ENCODE measurements around the gene POLR3B. TPM values are rescaled to one million over a fixed set of nuclear protein-coding genes. Genes with fewer than 3 reads are reported as not detected.

The POLR3B gene
- total RNA-seq, 1 donor from 2014 or later: 7.5 TPM

DNA sequence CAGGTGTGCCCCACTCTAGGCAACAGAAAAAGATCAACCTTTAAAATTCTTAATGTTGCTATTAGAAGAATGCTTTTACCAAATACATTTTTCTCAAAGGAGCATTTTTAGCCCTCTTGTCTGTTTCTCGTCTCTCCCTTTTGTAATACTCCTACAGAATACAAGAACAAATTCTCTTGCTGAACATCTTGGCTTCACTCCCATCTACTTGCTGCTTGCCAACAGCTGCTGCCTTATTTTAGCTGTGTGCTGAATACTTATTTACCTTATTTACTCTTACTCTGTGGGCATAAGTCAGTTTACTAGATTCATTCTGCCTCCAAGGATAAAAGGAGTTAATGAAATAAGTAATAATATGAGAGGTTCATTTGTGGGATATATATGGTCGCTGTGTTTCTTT lies 70.8 kb downstream of the POLR3B start:
- TF ChIP-seq, protein P1, sequence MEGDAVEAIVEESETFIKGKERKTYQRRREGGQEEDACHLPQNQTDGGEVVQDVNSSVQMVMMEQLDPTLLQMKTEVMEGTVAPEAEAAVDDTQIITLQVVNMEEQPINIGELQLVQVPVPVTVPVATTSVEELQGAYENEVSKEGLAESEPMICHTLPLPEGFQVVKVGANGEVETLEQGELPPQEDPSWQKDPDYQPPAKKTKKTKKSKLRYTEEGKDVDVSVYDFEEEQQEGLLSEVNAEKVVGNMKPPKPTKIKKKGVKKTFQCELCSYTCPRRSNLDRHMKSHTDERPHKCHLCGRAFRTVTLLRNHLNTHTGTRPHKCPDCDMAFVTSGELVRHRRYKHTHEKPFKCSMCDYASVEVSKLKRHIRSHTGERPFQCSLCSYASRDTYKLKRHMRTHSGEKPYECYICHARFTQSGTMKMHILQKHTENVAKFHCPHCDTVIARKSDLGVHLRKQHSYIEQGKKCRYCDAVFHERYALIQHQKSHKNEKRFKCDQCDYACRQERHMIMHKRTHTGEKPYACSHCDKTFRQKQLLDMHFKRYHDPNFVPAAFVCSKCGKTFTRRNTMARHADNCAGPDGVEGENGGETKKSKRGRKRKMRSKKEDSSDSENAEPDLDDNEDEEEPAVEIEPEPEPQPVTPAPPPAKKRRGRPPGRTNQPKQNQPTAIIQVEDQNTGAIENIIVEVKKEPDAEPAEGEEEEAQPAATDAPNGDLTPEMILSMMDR (IDR thresholded peaks at IDR 0.05; ENCODE audit: unreplicated experiment): no peak
- Mint-ChIP-seq H3K9me3 (ENCODE audit: unreplicated experiment) (no peaks in the 10 kb centered on the region), H3K4me3 (ENCODE audit: unreplicated experiment) (no peak overlapping the region), H3K27me3 (ENCODE audit: unreplicated experiment) (peaks cover 3% of the 10 kb centered on the region), H3K27ac (ENCODE audit: unreplicated experiment) (no peak overlapping the region), H3K4me1 (ENCODE audit: unreplicated experiment) (peaks cover 13% of the 10 kb centered on the region), H3K36me3 (ENCODE audit: low read depth, unreplicated experiment) (no peaks in the 10 kb centered on the region)
- DNase-seq (ENCODE audit: low spot score): no peak

DNA sequence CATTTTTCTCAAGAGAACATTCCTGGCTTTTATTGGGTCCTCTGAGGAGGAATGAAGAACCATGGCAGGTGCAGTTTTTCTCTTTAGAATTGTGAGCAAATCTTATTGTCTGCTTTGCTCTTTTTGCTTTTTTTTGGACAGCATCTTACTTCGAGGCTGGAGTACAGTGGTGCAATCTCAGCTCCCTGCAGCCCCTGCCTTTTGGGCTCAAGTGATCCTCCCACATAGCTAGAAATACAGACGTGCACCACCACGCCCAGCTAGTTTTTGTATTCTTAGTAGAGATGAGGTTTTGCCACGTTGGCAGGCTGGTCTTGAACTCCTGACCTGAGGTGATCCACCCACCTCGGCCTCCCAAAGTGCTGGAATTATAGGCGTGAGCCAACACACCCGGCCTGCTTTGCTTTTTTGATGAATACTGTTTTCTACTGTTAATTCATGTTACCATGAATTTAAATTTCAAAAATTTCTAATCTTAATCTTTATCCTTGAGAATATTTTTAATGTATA lies 71.5 kb downstream of the POLR3B start:
- peaks cover 3% of the 10 kb centered on the region for H3K27me3 Mint-ChIP-seq (ENCODE audit: unreplicated experiment)
- H3K4me1 Mint-ChIP-seq (ENCODE audit: unreplicated experiment): peaks cover 17% of the 10 kb centered on the region
- no peaks in the 10 kb centered on the region for H3K9me3 Mint-ChIP-seq (ENCODE audit: unreplicated experiment)
- H3K27ac Mint-ChIP-seq (ENCODE audit: unreplicated experiment): no peak overlapping the region
- H3K4me3 Mint-ChIP-seq (ENCODE audit: unreplicated experiment): no peak overlapping the region
- no peak for DNase-seq (ENCODE audit: low spot score)
- TF ChIP-seq, protein P1 (IDR thresholded peaks at IDR 0.05; ENCODE audit: unreplicated experiment): no peak
- H3K36me3 Mint-ChIP-seq (ENCODE audit: low read depth, unreplicated experiment): no peaks in the 10 kb centered on the region

DNA sequence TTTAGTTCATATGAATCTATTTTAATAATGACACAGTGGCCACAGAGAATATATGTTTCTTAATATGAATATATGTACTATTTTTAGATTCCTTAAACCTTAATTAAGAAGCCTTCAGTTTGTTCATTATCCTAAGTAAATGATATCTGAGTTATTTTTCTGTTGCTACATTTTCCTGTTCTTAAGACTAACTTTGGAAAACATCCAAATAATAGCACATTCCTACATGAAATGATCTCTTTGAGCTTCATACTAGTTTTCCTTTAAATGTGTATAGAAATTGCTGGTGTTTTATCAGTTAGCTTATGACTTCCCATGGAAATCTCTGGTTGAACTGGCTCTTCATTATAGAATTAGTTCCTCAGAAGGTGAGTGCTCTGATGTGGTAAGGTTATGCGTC lies 72.1 kb downstream of the POLR3B start:
- no peak overlapping the region for H3K27ac Mint-ChIP-seq (ENCODE audit: unreplicated experiment)
- H3K27me3 Mint-ChIP-seq (ENCODE audit: unreplicated experiment): peaks cover 3% of the 10 kb centered on the region
- H3K9me3 Mint-ChIP-seq (ENCODE audit: unreplicated experiment): no peaks in the 10 kb centered on the region

DNA sequence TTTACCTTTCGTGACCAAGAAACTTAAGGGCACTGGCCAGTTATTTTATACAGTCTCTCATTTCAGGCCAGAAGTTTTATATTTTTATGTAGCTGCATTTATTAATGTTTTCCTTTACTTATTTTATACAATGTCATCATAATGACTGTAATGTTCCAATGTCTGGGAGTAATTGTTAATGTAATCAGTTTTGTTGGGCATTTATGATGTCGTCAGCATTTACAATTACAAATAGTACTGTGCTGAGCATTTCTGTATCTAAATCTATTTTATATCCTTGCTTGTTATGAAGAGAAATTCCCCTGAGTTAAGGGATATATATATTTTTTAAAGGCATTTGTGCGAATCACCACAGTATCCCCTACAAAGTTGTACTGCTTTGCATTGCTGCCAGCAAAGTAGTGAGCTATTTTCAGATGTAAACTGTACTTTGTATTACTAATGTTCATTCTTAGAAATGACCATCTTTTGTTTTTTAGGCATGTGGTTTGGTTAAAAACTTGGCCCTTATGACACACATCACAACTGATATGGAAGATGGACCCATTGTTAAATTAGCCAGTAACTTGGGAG lies 74.4 kb downstream of the POLR3B start:
- Mint-ChIP-seq H3K36me3 (ENCODE audit: low read depth, unreplicated experiment) (no peaks in the 10 kb centered on the region), H3K27me3 (ENCODE audit: unreplicated experiment) (peaks cover 1% of the 10 kb centered on the region), H3K4me3 (ENCODE audit: unreplicated experiment) (no peak overlapping the region), H3K9me3 (ENCODE audit: unreplicated experiment) (no peaks in the 10 kb centered on the region), H3K27ac (ENCODE audit: unreplicated experiment) (no peak overlapping the region), H3K4me1 (ENCODE audit: unreplicated experiment) (peaks cover 14% of the 10 kb centered on the region)
- DNase-seq (ENCODE audit: low spot score): no peak
- TF ChIP-seq, protein P1 (IDR thresholded peaks at IDR 0.05; ENCODE audit: unreplicated experiment): no peak

More for the DNA sequence above, 72.1 kb downstream of the POLR3B start:
- Mint-ChIP-seq H3K4me3 (ENCODE audit: unreplicated experiment) (no peak overlapping the region), H3K36me3 (ENCODE audit: low read depth, unreplicated experiment) (no peaks in the 10 kb centered on the region), H3K4me1 (ENCODE audit: unreplicated experiment) (peaks cover 19% of the 10 kb centered on the region)
- DNase-seq (ENCODE audit: low spot score): no peak
- TF ChIP-seq, protein P1 (IDR thresholded peaks at IDR 0.05; ENCODE audit: unreplicated experiment): no peak

DNA sequence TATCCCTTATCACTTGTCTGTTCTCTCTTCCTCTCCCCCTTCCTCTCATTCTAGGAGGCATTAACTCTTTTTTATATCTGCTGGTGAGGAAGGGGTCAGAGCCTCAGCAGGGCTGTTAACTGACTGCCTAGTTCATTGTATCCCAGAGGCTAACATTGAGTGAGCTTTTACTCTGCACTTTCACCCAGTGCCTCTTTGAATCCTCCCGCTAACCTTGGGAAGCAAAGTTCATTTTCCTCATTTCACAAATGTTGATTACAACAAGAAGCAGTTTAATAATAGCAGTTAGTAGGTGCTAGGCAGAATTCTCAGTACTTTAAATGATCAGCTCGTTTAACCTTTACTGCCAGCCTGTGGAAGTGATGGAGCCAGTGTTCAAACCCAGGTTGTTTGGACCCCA lies 75.5 kb downstream of the POLR3B start:
- peak overlapping the region; percentile 1 for H3K4me3 Mint-ChIP-seq (ENCODE audit: unreplicated experiment)
- H3K9me3 Mint-ChIP-seq (ENCODE audit: unreplicated experiment): no peaks in the 10 kb centered on the region
- H3K4me1 Mint-ChIP-seq (ENCODE audit: unreplicated experiment): peaks cover 17% of the 10 kb centered on the region
- H3K27me3 Mint-ChIP-seq (ENCODE audit: unreplicated experiment): peaks cover 1% of the 10 kb centered on the region
- TF ChIP-seq, protein P1 (IDR thresholded peaks at IDR 0.05; ENCODE audit: unreplicated experiment): no peak
- H3K36me3 Mint-ChIP-seq (ENCODE audit: low read depth, unreplicated experiment): no peaks in the 10 kb centered on the region
- peak overlapping the region; percentile 14 for H3K27ac Mint-ChIP-seq (ENCODE audit: unreplicated experiment)
- DNase-seq (ENCODE audit: low spot score): no peak

Measured in endothelial cell (in vitro differentiated cells).